Kidney (tissue), 14 donors: ENCODE results near the gene EPM2AIP1. TPM values are rescaled to one million over a fixed set of nuclear protein-coding genes. Genes with fewer than 3 reads are reported as not detected.

ENCODE experiments used
- DNase-seq, 5 donors: peaks; one replicate each; pipeline ENCODE4 v3.0.0-alpha.2; 2013 to 2020
- FAIRE-seq: peaks from 2 replicates; lab custom pipeline; 2012; peaks lifted over from hg19 to GRCh38; lab: Jason Lieb, UNC
- H3K27ac ChIP-seq, 2 donors: one replicate each; pipeline ENCODE4 v1.7.0; 2013; ENCODE audit warnings: low read depth in 2 of 2, low read length in 2 of 2, inconsistent platforms in 1 of 2
- H3K27me3 ChIP-seq: one replicate; pipeline ENCODE4 v1.7.1; 2013; ENCODE audit warnings: low read length, inconsistent platforms; ENCODE audit not compliant: control insufficient read depth, insufficient read depth
- H3K36me3 ChIP-seq, 3 donors: one replicate each; pipeline versions ENCODE4 v1.7.0 to v1.7.1; 2013; ENCODE audit warnings: low read length in 3 of 3, control low read depth in 1 of 3, inconsistent platforms in 1 of 3; ENCODE audit not compliant: insufficient read depth in 3 of 3, control insufficient read depth in 2 of 3
- H3K4me1 ChIP-seq, 3 donors: one replicate each; pipeline versions ENCODE4 v1.7.0 to v1.7.1; 2013; ENCODE audit warnings: low read length in 3 of 3, inconsistent platforms in 1 of 3, low read depth in 1 of 3; ENCODE audit not compliant: control insufficient read depth in 2 of 3, insufficient read depth in 2 of 3
- H3K4me3 ChIP-seq, 3 donors: one replicate each; pipeline versions ENCODE4 v1.7.0 to v1.8.1; 2013; ENCODE audit warnings: low read length in 3 of 3, control low read depth in 1 of 3, inconsistent platforms in 1 of 3
- H3K9ac ChIP-seq, 3 donors: one replicate each; pipeline versions ENCODE4 v1.7.0 to v1.7.1; 2013; ENCODE audit warnings: low read length in 3 of 3, control low read depth in 1 of 3, inconsistent platforms in 1 of 3
- H3K9me3 ChIP-seq, 3 donors: one replicate each; pipeline versions ENCODE4 v1.7.0 to v1.7.1; 2013; ENCODE audit warnings: low read length in 3 of 3, control low read depth in 1 of 3, inconsistent platforms in 1 of 3; ENCODE audit not compliant: control insufficient read depth in 2 of 3, insufficient read depth in 1 of 3
- CTCF ChIP-seq: IDR thresholded peaks from 3 replicates; pipeline ENCODE4 v1.5.1; 2012; ENCODE audit warnings: mild to moderate bottlenecking, moderate library complexity, borderline replicate concordance; ENCODE audit not compliant: insufficient read depth; ENCODE audit errors: extremely low read depth
- intact Hi-C: fragments of 100-400 bp; cut with DNase I; formaldehyde crosslinking; loops from one replicate; pipeline ENCODE4 v1.11.1; 2022
- polyA plus RNA-seq: library from polyadenylated mRNA; stranded (reverse); fragments of 350-450 nt; fragmentation: Illumina TruSeq; extraction: RNeasy Lipid Tissue Mini Kit (QIAGEN cat#74804); gene quantifications from one replicate; pipeline ENCODE4 v1.2.3, GENCODE V29; 2014; ENCODE audit warnings: low read depth, low replicate concordance; ENCODE audit not compliant: insufficient read depth
- total RNA-seq: library from RNA; stranded (reverse); fragmentation: NEBNext Ultra II Directional; extraction: Animal tissue kit (Norgen Biotek cat#: 25700); gene quantifications from one replicate; pipeline ENCODE4 v1.2.1, GENCODE V29; 2021
- donor health status: control.
- donor health status: control.
- donor health status: control.
- donor health status: control.
- donor health status: control.
- donor health status: DM: yes; HTN: yes; CAD: no.
- donor health status: Normal renal cell carcinoma (clear cell type).

The EPM2AIP1 gene
- total and polyA plus RNA-seq, 2 donors from 2014 or later, result 7.4 to 26.5 TPM

- Histone ChIP-seq H3K27me3 (no peaks in the 10 kb centered on the region), H3K4me1 (peaks cover 0 to 2% (median 0%) of the 10 kb centered on the region in 3 donors), H3K27ac (no peak overlapping the region), H3K4me3 (peak overlapping the region; percentile 30 to 78 (median 63)), H3K9ac (peak overlapping the region; percentile 6 to 75 (median 46)), H3K9me3 (no peaks in the 10 kb centered on the region), H3K36me3 (no peaks in the 10 kb centered on the region)
- TF ChIP-seq CTCF, result no peak
- no peak for FAIRE-seq
- intact Hi-C loops, result no loop called here
- DNase-seq, result no peak
Observed at GRCh38 chr3:36943601-36944000, 49.3 kb downstream of the EPM2AIP1 start.

GRCh38 chr3:36942638-36943248 is 50.2 kb downstream of the EPM2AIP1 start:
- intact Hi-C loops, result no loop called here
- peaks cover 0 to 2% (median 0%) of the 10 kb centered on the region in 3 donors for H3K4me1 ChIP-seq
- DNase-seq (peak in 2 of 5 donors; percentile 26 to 31), FAIRE-seq (no peak)
- H3K9ac ChIP-seq, result no peak overlapping the region
- no peak for TF ChIP-seq CTCF
- no peak overlapping the region for H3K27ac ChIP-seq
- H3K36me3 ChIP-seq, result no peaks in the 10 kb centered on the region
- H3K27me3 ChIP-seq, result no peaks in the 10 kb centered on the region
- no peaks in the 10 kb centered on the region for H3K9me3 ChIP-seq
- no peak overlapping the region for H3K4me3 ChIP-seq

- TF ChIP-seq CTCF, result no peak
- no peaks in the 10 kb centered on the region for H3K9me3 ChIP-seq
- no peaks in the 10 kb centered on the region for H3K36me3 ChIP-seq
- no peak for DNase-seq
- no peaks in the 10 kb centered on the region for H3K27me3 ChIP-seq
- no peak for FAIRE-seq
- no peak overlapping the region for H3K27ac ChIP-seq
- intact Hi-C loops, result no loop called here
- no peak overlapping the region for H3K4me3 ChIP-seq
- H3K9ac ChIP-seq, result no peak overlapping the region
- peaks cover 0 to 2% (median 0%) of the 10 kb centered on the region in 3 donors for H3K4me1 ChIP-seq
Observed at GRCh38 chr3:36941658-36942057, 51.3 kb downstream of the EPM2AIP1 start.
